Activated CD4-positive, alpha-beta T cell treated with anti-CD3 and anti-CD28 coated beads, Interleukin-2, amount 10 ng/mL, durations not matched to agents 7 days and 5 days (primary cell): ENCODE measurements around the gene SH2D4B. TPM values are rescaled to one million over a fixed set of nuclear protein-coding genes. Genes with fewer than 3 reads are reported as not detected.
"Not testable (repeated sequence)": the region's sequence is repeated elsewhere in the genome, so short reads cannot be mapped to it uniquely, and the experiment has no call there.

Source experiments
- CTCF ChIA-PET: fragments of 350-600 bp; sonication (Branson Sonifier 250); formaldehyde crosslinking; loops from one replicate; lab custom pipeline; 2021; ENCODE audit warnings: antibody characterized with exemption; lab: Charles Lee
- POLR2A ChIA-PET: fragments of 350-600 bp; sonication (Branson Sonifier 250); formaldehyde crosslinking; loops from one replicate; lab custom pipeline; 2021; ENCODE audit warnings: antibody characterized with exemption; lab: Charles Lee
- DNase-seq: peaks from one replicate; pipeline ENCODE4 v3.0.0-alpha.2; 2020
- H3K27ac Mint-ChIP-seq: one replicate; pipeline ENCODE4 v1.8.0; 2021; ENCODE audit warnings: mild to moderate bottlenecking, moderate library complexity, mixed read lengths
- H3K27me3 Mint-ChIP-seq: one replicate; pipeline ENCODE4 v1.8.0; 2021; ENCODE audit warnings: mixed read lengths
- H3K36me3 Mint-ChIP-seq: one replicate; pipeline ENCODE4 v1.8.0; 2021; ENCODE audit warnings: low read depth, mixed read lengths
- H3K4me1 Mint-ChIP-seq: one replicate; pipeline ENCODE4 v1.8.0; 2021; ENCODE audit warnings: mixed read lengths
- H3K4me3 Mint-ChIP-seq: one replicate; pipeline ENCODE4 v1.8.0; 2021; ENCODE audit warnings: mild to moderate bottlenecking, moderate library complexity, mixed read lengths
- H3K9me3 Mint-ChIP-seq: one replicate; pipeline ENCODE4 v1.8.0; 2021; ENCODE audit warnings: mixed read lengths
- total RNA-seq, 2 experiments: library from RNA; stranded (reverse); gene quantifications; one replicate each; pipeline ENCODE4 v1.2.3, GENCODE V29; 2021

SH2D4B gene
- total RNA-seq, 2 experiments from 2014 or later: 0.07 to 0.10 TPM

- POLR2A ChIA-PET: no interaction called here
- H3K9me3 Mint-ChIP-seq: no peaks in the 10 kb centered on the region
- no peak for DNase-seq
- H3K27me3 Mint-ChIP-seq: peaks cover 5% of the 10 kb centered on the region
- no peak overlapping the region for H3K4me3 Mint-ChIP-seq
- H3K4me1 Mint-ChIP-seq: peaks cover 16% of the 10 kb centered on the region
- H3K27ac Mint-ChIP-seq: no peak overlapping the region
- CTCF ChIA-PET: interaction anchor here (1.3 to 1.7 kb wide), 2 partner anchors 51 to 97 kb away, joined by 4 to 5 read pairs; no protein-coding TSS in a partner anchor
- no peaks in the 10 kb centered on the region for H3K36me3 Mint-ChIP-seq
Measured at GRCh38 chr10:80540981-80541750, 3.5 kb downstream of the SH2D4B start.

GRCh38 chr10:80542053-80542452 lies 4.4 kb downstream of the SH2D4B start:
- H3K4me3 Mint-ChIP-seq: no peak overlapping the region
- H3K27me3 Mint-ChIP-seq: peaks cover 6% of the 10 kb centered on the region
- POLR2A ChIA-PET: no interaction called here
- H3K36me3 Mint-ChIP-seq: no peaks in the 10 kb centered on the region
- CTCF ChIA-PET: interaction anchor here (0.6 to 1.7 kb wide), 3 partner anchors 52 to 151 kb away, joined by 3 to 5 read pairs (median 4); no protein-coding TSS in a partner anchor
- peaks cover 10% of the 10 kb centered on the region for H3K4me1 Mint-ChIP-seq
- no peak overlapping the region for H3K27ac Mint-ChIP-seq
- H3K9me3 Mint-ChIP-seq: no peaks in the 10 kb centered on the region
- no peak for DNase-seq

- no peak overlapping the region for H3K27ac Mint-ChIP-seq
- DNase-seq: no peak
- peaks cover 6% of the 10 kb centered on the region for H3K27me3 Mint-ChIP-seq
- H3K4me3 Mint-ChIP-seq: no peak overlapping the region
- POLR2A ChIA-PET: no interaction called here
- CTCF ChIA-PET: interaction anchor here (1.7 kb wide), 1 partner anchor 99 kb away, joined by 5 read pairs; no protein-coding TSS in a partner anchor
- H3K36me3 Mint-ChIP-seq: no peaks in the 10 kb centered on the region
- no peaks in the 10 kb centered on the region for H3K9me3 Mint-ChIP-seq
- H3K4me1 Mint-ChIP-seq: peaks cover 8% of the 10 kb centered on the region
Measured at GRCh38 chr10:80542652-80543318, 5.1 kb downstream of the SH2D4B start.

GRCh38 chr10:80543319-80543672 lies 5.6 kb downstream of the SH2D4B start:
- H3K4me1 Mint-ChIP-seq, H3K9me3 Mint-ChIP-seq, H3K4me3 Mint-ChIP-seq, H3K27ac Mint-ChIP-seq, H3K27me3 Mint-ChIP-seq, DNase-seq, H3K36me3 Mint-ChIP-seq: not testable (repeated sequence)
- ChIA-PET POLR2A (interaction anchor here (0.6 kb wide), 1 partner anchor 23 kb away, joined by 4 read pairs; no protein-coding TSS in a partner anchor), CTCF (interaction anchor here (1.2 kb wide), 1 partner anchor 53 kb away, joined by 3 read pairs; no protein-coding TSS in a partner anchor)

GRCh38 chr10:80544316-80544953 lies 6.7 kb downstream of the SH2D4B start:
- ChIA-PET POLR2A (no interaction called here), CTCF (interaction anchor here (1.2 kb wide), 1 partner anchor 52 kb away, joined by 3 read pairs; no protein-coding TSS in a partner anchor)
- no peak for DNase-seq
- Mint-ChIP-seq H3K9me3 (no peaks in the 10 kb centered on the region), H3K27ac (no peak overlapping the region), H3K36me3 (no peaks in the 10 kb centered on the region), H3K27me3 (peaks cover 8% of the 10 kb centered on the region), H3K4me1 (peaks cover 8% of the 10 kb centered on the region), H3K4me3 (no peak overlapping the region)

GRCh38 chr10:80545258-80545881 lies 7.7 kb downstream of the SH2D4B start:
- POLR2A ChIA-PET: no interaction called here
- no peak for DNase-seq
- peaks cover 8% of the 10 kb centered on the region for H3K4me1 Mint-ChIP-seq
- H3K4me3 Mint-ChIP-seq: no peak overlapping the region
- CTCF ChIA-PET: no interaction called here
- H3K27me3 Mint-ChIP-seq: peaks cover 8% of the 10 kb centered on the region
- H3K36me3 Mint-ChIP-seq: no peaks in the 10 kb centered on the region
- H3K9me3 Mint-ChIP-seq: no peaks in the 10 kb centered on the region
- H3K27ac Mint-ChIP-seq: no peak overlapping the region

- Mint-ChIP-seq H3K36me3 (no peaks in the 10 kb centered on the region), H3K27me3 (peaks cover 16% of the 10 kb centered on the region), H3K4me3 (no peak overlapping the region), H3K27ac (no peak overlapping the region), H3K9me3 (no peaks in the 10 kb centered on the region), H3K4me1 (no peaks in the 10 kb centered on the region)
- POLR2A ChIA-PET: no interaction called here
- CTCF ChIA-PET: interaction anchor here (1.0 to 1.1 kb wide), 2 partner anchors 44 to 130 kb away, joined by 3 to 4 read pairs; no protein-coding TSS in a partner anchor
- DNase-seq: no peak
Measured at GRCh38 chr10:80552151-80552646, 14.5 kb downstream of the SH2D4B start.

GRCh38 chr10:80553436-80553835 lies 15.7 kb downstream of the SH2D4B start:
- CTCF ChIA-PET: interaction anchor here (1.1 kb wide), 1 partner anchor 26 kb away, joined by 3 read pairs; no protein-coding TSS in a partner anchor
- peaks cover 22% of the 10 kb centered on the region for H3K27me3 Mint-ChIP-seq
- H3K9me3 Mint-ChIP-seq: no peaks in the 10 kb centered on the region
- H3K27ac Mint-ChIP-seq: no peak overlapping the region
- DNase-seq: no peak
- H3K4me1 Mint-ChIP-seq: no peaks in the 10 kb centered on the region
- no peaks in the 10 kb centered on the region for H3K36me3 Mint-ChIP-seq
- POLR2A ChIA-PET: no interaction called here
- no peak overlapping the region for H3K4me3 Mint-ChIP-seq

GRCh38 chr10:80554050-80554449 lies 16.3 kb downstream of the SH2D4B start:
- no peak for DNase-seq
- Mint-ChIP-seq H3K4me1 (no peaks in the 10 kb centered on the region), H3K27ac (no peak overlapping the region), H3K4me3 (no peak overlapping the region), H3K36me3 (no peaks in the 10 kb centered on the region), H3K9me3 (no peaks in the 10 kb centered on the region), H3K27me3 (peaks cover 20% of the 10 kb centered on the region)
- ChIA-PET POLR2A (no interaction called here), CTCF (interaction anchor here (1.1 kb wide), 1 partner anchor 27 kb away, joined by 3 read pairs; no protein-coding TSS in a partner anchor)

GRCh38 chr10:80555415-80555814 lies 17.7 kb downstream of the SH2D4B start:
- Mint-ChIP-seq H3K36me3 (no peaks in the 10 kb centered on the region), H3K4me1 (no peaks in the 10 kb centered on the region), H3K27me3 (peaks cover 20% of the 10 kb centered on the region), H3K9me3 (no peaks in the 10 kb centered on the region), H3K27ac (no peak overlapping the region), H3K4me3 (no peak overlapping the region)
- DNase-seq: no peak
- CTCF ChIA-PET: no interaction called here
- POLR2A ChIA-PET: no interaction called here

GRCh38 chr10:80561950-80562349 lies 24.2 kb downstream of the SH2D4B start:
- CTCF ChIA-PET: no interaction called here
- Mint-ChIP-seq H3K4me1 (no peaks in the 10 kb centered on the region), H3K36me3 (no peaks in the 10 kb centered on the region), H3K27me3 (peaks cover 19% of the 10 kb centered on the region), H3K9me3 (no peaks in the 10 kb centered on the region), H3K4me3 (no peak overlapping the region), H3K27ac (no peak overlapping the region)
- POLR2A ChIA-PET: no interaction called here
- DNase-seq: no peak

- ChIA-PET POLR2A (no interaction called here), CTCF (interaction anchor here (0.6 kb wide), 1 partner anchor 437 kb away, joined by 3 read pairs; no protein-coding TSS in a partner anchor)
- H3K4me3 Mint-ChIP-seq: no peak overlapping the region
- H3K27me3 Mint-ChIP-seq: peaks cover 14% of the 10 kb centered on the region
- H3K27ac Mint-ChIP-seq: no peak overlapping the region
- no peaks in the 10 kb centered on the region for H3K36me3 Mint-ChIP-seq
- no peaks in the 10 kb centered on the region for H3K4me1 Mint-ChIP-seq
- no peaks in the 10 kb centered on the region for H3K9me3 Mint-ChIP-seq
- no peak for DNase-seq
Measured at GRCh38 chr10:80567292-80567691, 29.6 kb downstream of the SH2D4B start.
